Amniotic epithelial cell (primary cell): ENCODE results near the gene AVL9.

Experiments used
- DNase-seq: peaks from one replicate; pipeline ENCODE4 v3.0.0-alpha.2; 2010; ENCODE audit warnings: low read depth

The AVL9 gene

GRCh38 chr7:32535162-32535702, 39.9 kb downstream of the AVL9 start:
- no peak for DNase-seq

GRCh38 chr7:32536016-32536415, 40.7 kb downstream of the AVL9 start:
- DNase-seq: no peak

- peak; percentile 63 for DNase-seq
Measured at GRCh38 chr7:32536585-32536984, 41.3 kb downstream of the AVL9 start.

GRCh38 chr7:32537760-32538159, 42.5 kb downstream of the AVL9 start:
- no peak for DNase-seq

- no peak for DNase-seq
Measured at GRCh38 chr7:32539366-32539765, 44.1 kb downstream of the AVL9 start.

GRCh38 chr7:32539919-32540531, 44.7 kb downstream of the AVL9 start:
- peak; percentile 19 for DNase-seq

GRCh38 chr7:32542595-32542994, 47.3 kb downstream of the AVL9 start:
- DNase-seq: no peak

- DNase-seq: no peak
Measured at GRCh38 chr7:32559480-32559879, 64.2 kb downstream of the AVL9 start.

GRCh38 chr7:32560075-32560474, 64.8 kb downstream of the AVL9 start:
- DNase-seq: no peak

- no peak for DNase-seq
Measured at GRCh38 chr7:32561613-32562012, 66.3 kb downstream of the AVL9 start.

GRCh38 chr7:32564542-32564941, 69.3 kb downstream of the AVL9 start:
- no peak for DNase-seq

GRCh38 chr7:32569388-32570289, 74.3 kb downstream of the AVL9 start:
- DNase-seq: no peak

- no peak for DNase-seq
Measured at GRCh38 chr7:32573110-32573687, 77.9 kb downstream of the AVL9 start.

GRCh38 chr7:32574626-32575025, 79.3 kb downstream of the AVL9 start:
- DNase-seq: no peak

GRCh38 chr7:32577421-32577820, 82.1 kb downstream of the AVL9 start:
- no peak for DNase-seq

GRCh38 chr7:32579776-32580175, 84.5 kb downstream of the AVL9 start:
- no peak for DNase-seq

- no peak for DNase-seq
Measured at GRCh38 chr7:32580646-32581045, 85.4 kb downstream of the AVL9 start.

GRCh38 chr7:32582036-32582435, 86.7 kb downstream of the AVL9 start:
- no peak for DNase-seq

- no peak for DNase-seq
Measured at GRCh38 chr7:32583791-32584190, 88.5 kb downstream of the AVL9 start.

GRCh38 chr7:32586291-32587221, 91.3 kb downstream of the AVL9 start:
- DNase-seq: peak; percentile 95

- peak; percentile 91 for DNase-seq
Measured at GRCh38 chr7:32587411-32587948, 92.2 kb downstream of the AVL9 start.
